Activated naive CD4-positive, alpha-beta T cell treated with anti-CD3 and anti-CD28 coated beads, Interleukin-2, amount 50 U/mL, for 72 hours (primary cell): ENCODE results near the gene MSX1. TPM values are rescaled to one million over a fixed set of nuclear protein-coding genes. Genes with fewer than 3 reads are reported as not detected.
"Not testable (repeated sequence)": the region's sequence is repeated elsewhere in the genome, so short reads cannot be mapped to it uniquely, and the experiment has no call there.

ENCODE experiments used
- ATAC-seq, 2 donors: fragments of 150-1000 bp; cut with Tn5 transposase; 2 replicates each; pipeline ENCODE4 v1.10.0; 2021; ENCODE audit warnings: mild to moderate bottlenecking in 2 of 2, moderate library complexity in 2 of 2
- DNase-seq, 2 donors: peaks; one replicate each; pipeline ENCODE4 v3.0.0; 2021 to 2022; ENCODE audit warnings: low spot score in 2 of 2
- H3K27ac Mint-ChIP-seq, 2 donors: one replicate each; pipeline ENCODE4 v1.8.0; 2022; ENCODE audit warnings: mild to moderate bottlenecking in 2 of 2, mixed read lengths in 2 of 2
- H3K36me3 Mint-ChIP-seq, 2 donors: one replicate each; pipeline ENCODE4 v1.8.0; 2022; ENCODE audit warnings: mixed read lengths in 2 of 2
- H3K9me3 Mint-ChIP-seq, 2 donors: one replicate each; pipeline ENCODE4 v1.8.0; 2022; ENCODE audit warnings: mixed read lengths in 2 of 2
- total RNA-seq, 2 donors: library from RNA; stranded (reverse); gene quantifications; one replicate each; pipeline ENCODE4 v1.2.3, GENCODE V29; 2022

Gene MSX1
- total RNA-seq, result not detected

- H3K27ac Mint-ChIP-seq, result peak within 1 kb of the TSS in 1 of 2 donors; percentile 62
- peaks cover 6 to 26% of the 10 kb centered on the region in 2 donors for H3K36me3 Mint-ChIP-seq
- ATAC-seq, result peak; percentile 70 to 92
- peaks cover 0 to 5% of the 10 kb centered on the region in 2 donors for H3K9me3 Mint-ChIP-seq
- peak in 1 of 2 donors; percentile 63 for DNase-seq
Observed at GRCh38 chr4:4859325-4859798, at the start of gene MSX1. MSX1 (plus strand) TSS chr4:4859665; CDS start chr4:4859900, 235 bp downstream.

DNA sequence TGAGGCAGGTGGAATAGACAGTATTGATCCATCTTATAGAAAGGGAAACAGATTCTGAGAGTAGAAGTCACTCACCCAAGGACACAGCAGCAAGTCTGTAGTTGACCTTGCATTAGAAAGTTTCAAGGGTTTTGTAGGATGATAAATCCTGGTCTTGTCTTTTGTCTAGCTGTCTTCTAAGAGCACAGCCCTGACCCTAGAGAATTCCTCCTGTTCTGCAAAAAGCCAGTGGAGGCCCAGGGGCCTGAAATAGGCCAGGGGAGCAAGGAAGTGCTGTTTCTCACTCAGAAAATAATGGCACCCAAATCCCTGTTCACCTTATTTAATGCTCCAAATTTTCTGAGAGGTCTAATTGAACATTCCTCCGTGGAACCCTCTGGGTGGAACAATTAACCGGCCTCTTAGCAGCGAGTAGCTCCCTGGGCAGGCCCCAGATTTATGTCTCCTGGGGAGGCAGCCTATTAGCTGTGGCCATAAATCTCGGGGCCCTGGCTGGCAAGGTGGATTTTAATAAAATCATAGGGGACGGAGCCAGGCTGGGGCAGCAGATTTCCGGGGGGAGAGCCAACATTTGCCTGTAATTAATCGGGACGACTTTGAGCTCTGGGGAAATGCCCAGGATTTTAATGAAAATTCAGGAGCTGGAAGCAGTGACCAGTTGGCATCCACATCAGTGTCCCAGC lies 49.2 kb upstream of the MSX1 start:
- no peak for ATAC-seq
- H3K9me3 Mint-ChIP-seq, result peaks cover 5 to 19% of the 10 kb centered on the region in 2 donors
- H3K27ac Mint-ChIP-seq, result no peak overlapping the region
- DNase-seq, result no peak
- H3K36me3 Mint-ChIP-seq, result peaks cover 0 to 13% of the 10 kb centered on the region in 2 donors

- DNase-seq, result no peak
- Mint-ChIP-seq H3K27ac (no peak overlapping the region), H3K36me3 (peaks cover 0 to 13% of the 10 kb centered on the region in 2 donors), H3K9me3 (peaks cover 5 to 19% of the 10 kb centered on the region in 2 donors)
- no peak for ATAC-seq
Observed at GRCh38 chr4:4810778-4811177, 48.7 kb upstream of the MSX1 start.

DNA sequence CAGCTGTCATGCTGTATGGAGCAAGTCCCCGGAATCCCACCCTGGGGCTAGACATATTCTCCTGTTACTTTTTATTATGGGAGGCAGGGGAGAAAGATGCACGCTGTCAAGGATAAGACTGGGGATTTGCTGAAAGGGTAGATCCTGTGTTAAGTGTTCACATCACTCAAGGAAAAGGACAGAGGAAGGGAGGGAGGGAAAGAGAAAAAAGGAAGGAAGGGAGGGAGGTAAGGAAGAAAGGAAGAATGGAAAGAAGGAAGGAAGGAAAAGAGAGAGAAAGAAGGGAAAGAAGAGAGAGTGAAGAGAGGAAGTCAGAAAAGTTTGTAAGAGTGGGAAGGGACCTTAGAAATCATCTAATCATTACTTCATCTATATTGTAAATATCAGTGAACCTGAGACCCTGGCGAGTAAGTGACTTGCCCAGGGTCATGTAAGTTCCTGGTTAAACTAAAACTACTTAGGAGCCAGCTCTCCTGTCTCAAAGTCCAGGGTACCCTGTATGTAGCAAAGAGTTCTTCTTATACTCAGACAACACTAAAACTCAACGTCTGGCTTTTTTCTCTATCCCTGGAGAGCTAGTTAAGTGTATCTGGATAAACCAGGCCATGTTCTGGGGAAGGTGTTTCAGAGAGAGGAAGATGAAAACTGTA lies 47.2 kb upstream of the MSX1 start:
- ATAC-seq (no peak), DNase-seq (no peak)
- H3K36me3 Mint-ChIP-seq, result peaks cover 5 to 15% of the 10 kb centered on the region in 2 donors
- H3K27ac Mint-ChIP-seq, result no peak overlapping the region
- peaks cover 13 to 28% of the 10 kb centered on the region in 2 donors for H3K9me3 Mint-ChIP-seq

GRCh38 chr4:4818415-4819212 lies 40.9 kb upstream of the MSX1 start:
- H3K36me3 Mint-ChIP-seq, result peaks cover 11 to 13% of the 10 kb centered on the region in 2 donors
- DNase-seq (no peak), ATAC-seq (no peak)
- H3K9me3 Mint-ChIP-seq, result peaks cover 12 to 35% of the 10 kb centered on the region in 2 donors
- H3K27ac Mint-ChIP-seq, result no peak overlapping the region

DNA sequence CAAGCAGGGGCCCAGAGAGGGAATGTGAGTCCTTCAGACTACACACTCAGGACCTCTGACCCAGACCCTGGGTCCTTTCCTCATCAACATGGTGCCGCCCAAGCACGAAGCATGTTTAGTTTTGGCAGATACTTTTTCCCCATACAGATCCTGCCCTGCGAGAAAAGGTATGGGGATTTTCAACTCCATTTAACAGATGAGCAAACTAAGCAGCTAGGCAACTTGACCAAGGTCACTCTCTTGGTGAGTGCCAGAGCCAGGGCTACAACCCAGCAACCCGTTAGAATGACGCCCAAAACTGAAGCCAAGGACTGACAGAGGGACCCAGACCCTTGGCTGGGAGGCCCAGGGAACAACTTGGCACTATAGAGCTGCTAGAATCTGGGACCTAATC lies 40.3 kb upstream of the MSX1 start:
- H3K36me3 Mint-ChIP-seq, result peaks cover 11 to 13% of the 10 kb centered on the region in 2 donors
- no peak for DNase-seq
- no peak for ATAC-seq
- peaks cover 12 to 36% of the 10 kb centered on the region in 2 donors for H3K9me3 Mint-ChIP-seq
- no peak overlapping the region for H3K27ac Mint-ChIP-seq

DNA sequence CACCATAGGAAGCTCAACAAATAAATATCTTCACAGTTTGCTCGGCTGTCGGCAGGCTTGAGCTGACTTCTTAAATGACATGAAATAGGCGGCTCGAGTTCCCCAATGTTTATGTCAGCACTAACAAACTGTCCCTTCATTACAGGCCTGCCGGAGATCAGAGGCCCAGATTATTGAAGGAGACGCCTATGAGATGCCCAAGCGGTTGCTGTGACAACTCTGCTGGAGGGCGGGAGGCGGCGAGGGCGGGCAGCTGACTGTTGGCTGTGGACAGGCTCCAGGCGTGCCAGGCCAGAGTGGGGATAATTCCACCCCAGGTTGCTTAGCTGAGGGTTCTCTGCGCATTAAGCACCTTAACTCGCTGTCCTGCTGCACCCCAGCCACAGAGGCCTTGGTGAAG lies 39.2 kb upstream of the MSX1 start:
- DNase-seq (no peak), ATAC-seq (no peak)
- peaks cover 11 to 13% of the 10 kb centered on the region in 2 donors for H3K36me3 Mint-ChIP-seq
- H3K9me3 Mint-ChIP-seq, result peaks cover 12 to 46% of the 10 kb centered on the region in 2 donors
- no peak overlapping the region for H3K27ac Mint-ChIP-seq

- ATAC-seq (no peak), DNase-seq (no peak)
- Mint-ChIP-seq H3K27ac (no peak overlapping the region), H3K36me3 (peaks cover 11 to 15% of the 10 kb centered on the region in 2 donors), H3K9me3 (peaks cover 14 to 48% of the 10 kb centered on the region in 2 donors)
Observed at GRCh38 chr4:4820739-4821138, 38.7 kb upstream of the MSX1 start.

GRCh38 chr4:4821577-4821976 lies 37.9 kb upstream of the MSX1 start:
- no peak for DNase-seq
- ATAC-seq, result no peak
- Mint-ChIP-seq H3K27ac (no peak overlapping the region), H3K9me3 (peaks cover 17 to 49% of the 10 kb centered on the region in 2 donors), H3K36me3 (peaks cover 11 to 19% of the 10 kb centered on the region in 2 donors)

DNA sequence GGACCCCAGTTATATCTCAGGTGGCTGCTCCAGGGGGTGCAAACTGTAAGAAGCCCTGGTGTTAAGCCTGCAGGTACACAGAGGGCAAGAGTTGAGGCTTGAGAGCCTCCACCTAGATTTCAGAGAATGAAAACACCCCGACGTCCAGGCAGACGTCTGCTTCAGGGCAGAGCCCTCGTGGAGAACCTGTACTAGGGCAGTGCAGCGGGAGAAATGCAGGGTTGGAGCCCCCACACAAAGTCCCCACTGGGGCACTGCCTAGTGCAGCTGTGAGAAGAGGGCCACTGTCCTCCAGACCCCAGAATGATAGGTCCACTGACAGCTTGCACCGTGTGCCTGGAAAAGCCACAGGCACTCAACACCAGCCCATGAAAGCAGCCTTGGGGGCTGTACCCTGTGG lies 37.2 kb upstream of the MSX1 start:
- Mint-ChIP-seq H3K36me3 (peaks cover 6 to 17% of the 10 kb centered on the region in 2 donors), H3K9me3 (peaks cover 10 to 42% of the 10 kb centered on the region in 2 donors)
- DNase-seq, H3K27ac Mint-ChIP-seq, ATAC-seq: not testable (repeated sequence)

GRCh38 chr4:4823621-4824162 lies 35.8 kb upstream of the MSX1 start:
- DNase-seq (no peak), ATAC-seq (no peak)
- no peak overlapping the region for H3K27ac Mint-ChIP-seq
- H3K9me3 Mint-ChIP-seq, result peaks cover 5 to 37% of the 10 kb centered on the region in 2 donors
- H3K36me3 Mint-ChIP-seq, result peaks cover 0 to 12% of the 10 kb centered on the region in 2 donors

DNA sequence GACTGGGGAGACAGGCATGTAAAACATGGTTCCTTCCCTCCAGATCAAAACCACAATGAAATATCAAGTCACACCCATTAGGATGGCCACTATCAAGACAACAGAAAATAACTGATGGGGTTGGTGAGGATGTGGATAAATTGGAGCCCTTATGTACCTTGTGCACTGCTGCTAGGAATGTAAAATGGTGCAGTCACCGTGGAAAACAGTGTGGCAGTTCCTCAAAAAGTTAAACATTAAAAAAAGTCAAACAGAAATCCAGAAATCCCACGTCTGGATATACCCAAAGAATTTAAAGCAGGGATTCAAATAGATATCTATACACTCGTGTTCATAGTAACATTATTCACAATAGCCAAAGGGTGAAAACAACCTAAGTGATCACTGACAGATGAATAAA lies 35.2 kb upstream of the MSX1 start:
- Mint-ChIP-seq H3K36me3 (peaks cover 0 to 12% of the 10 kb centered on the region in 2 donors), H3K9me3 (peaks cover 5 to 37% of the 10 kb centered on the region in 2 donors), H3K27ac (no peak overlapping the region)
- ATAC-seq, result no peak
- DNase-seq, result no peak

GRCh38 chr4:4825431-4825830 lies 34.0 kb upstream of the MSX1 start:
- H3K9me3 Mint-ChIP-seq, result peaks cover 5 to 37% of the 10 kb centered on the region in 2 donors
- ATAC-seq (no peak), DNase-seq (no peak)
- peaks cover 0 to 6% of the 10 kb centered on the region in 2 donors for H3K36me3 Mint-ChIP-seq
- H3K27ac Mint-ChIP-seq, result no peak overlapping the region

- ATAC-seq (no peak), DNase-seq (no peak)
- no peak overlapping the region for H3K27ac Mint-ChIP-seq
- H3K9me3 Mint-ChIP-seq, result peaks cover 14 to 15% of the 10 kb centered on the region in 2 donors
- peaks cover 0 to 10% of the 10 kb centered on the region in 2 donors for H3K36me3 Mint-ChIP-seq
Observed at GRCh38 chr4:4829837-4830236, 29.6 kb upstream of the MSX1 start.

GRCh38 chr4:4831266-4831665 lies 28.2 kb upstream of the MSX1 start:
- no peak overlapping the region for H3K27ac Mint-ChIP-seq
- ATAC-seq, result no peak
- H3K36me3 Mint-ChIP-seq, result peaks cover 0 to 7% of the 10 kb centered on the region in 2 donors
- DNase-seq, result no peak
- H3K9me3 Mint-ChIP-seq, result peaks cover 4 to 13% of the 10 kb centered on the region in 2 donors

DNA sequence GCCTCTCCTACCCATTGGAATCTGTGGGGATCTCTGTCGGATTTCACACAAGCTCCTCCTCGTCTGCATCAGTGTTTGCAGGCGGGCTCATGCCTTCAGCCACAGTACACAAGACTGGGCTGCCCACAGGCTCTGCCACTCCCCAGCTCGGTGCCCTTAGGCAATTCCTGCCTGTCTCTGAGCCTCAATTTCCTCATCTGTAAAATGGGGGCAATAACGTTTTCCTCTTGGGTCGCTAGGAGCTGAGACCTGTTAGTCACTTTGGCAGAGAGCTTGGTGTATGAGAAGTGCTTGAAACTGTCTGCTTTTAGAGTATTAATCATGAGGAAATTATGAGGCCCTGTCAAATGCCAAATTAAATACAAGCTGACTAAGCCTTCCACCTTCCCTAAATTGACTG lies 27.6 kb upstream of the MSX1 start:
- ATAC-seq, result no peak
- H3K27ac Mint-ChIP-seq, result no peak overlapping the region

More for the DNA sequence above, 27.6 kb upstream of the MSX1 start:
- DNase-seq, result no peak
- H3K9me3 Mint-ChIP-seq, result peaks cover 7 to 13% of the 10 kb centered on the region in 2 donors
- peaks cover 0 to 7% of the 10 kb centered on the region in 2 donors for H3K36me3 Mint-ChIP-seq
